ENCODE measurements around the gene MNT. TPM values are rescaled to one million over a fixed set of nuclear protein-coding genes. Genes with fewer than 3 reads are reported as not detected.

MNT gene
- total and polyA plus RNA-seq, 2 donors, result 7.5 to 20.5 TPM

GRCh38 chr17:2363851-2364762 lies 36.8 kb downstream of the MNT start:
- Histone ChIP-seq H3K27ac (ENCODE audit: low read depth) (no peak overlapping the region), H3K4me1 (ENCODE audit: insufficient read depth) (no peaks in the 10 kb centered on the region), H3K36me3 (ENCODE audit: insufficient read depth) (no peaks in the 10 kb centered on the region), H3K4me3 (ENCODE audit: low read depth, low read length) (no peak overlapping the region)
- DNase-seq (ENCODE audit: extremely low spot score), result no peak
- WGBS, result 72% methylated on average over 26 of the region's 26 CpGs

GRCh38 chr17:2363318-2363717 lies 37.5 kb downstream of the MNT start:
- Histone ChIP-seq H3K27ac (ENCODE audit: low read depth) (no peak overlapping the region), H3K4me3 (ENCODE audit: low read depth, low read length) (no peak overlapping the region), H3K36me3 (ENCODE audit: insufficient read depth) (no peaks in the 10 kb centered on the region), H3K4me1 (ENCODE audit: insufficient read depth) (no peaks in the 10 kb centered on the region)
- DNase-seq (ENCODE audit: extremely low spot score), result no peak
- 95% methylated on average over 21 of the region's 21 CpGs for WGBS

- H3K27ac ChIP-seq (ENCODE audit: low read depth), result no peak overlapping the region
- no peaks in the 10 kb centered on the region for H3K4me1 ChIP-seq (ENCODE audit: insufficient read depth)
- H3K36me3 ChIP-seq (ENCODE audit: insufficient read depth), result no peaks in the 10 kb centered on the region
- WGBS, result 98% methylated on average over 14 of the region's 14 CpGs
- no peak for DNase-seq (ENCODE audit: extremely low spot score)
- no peak overlapping the region for H3K4me3 ChIP-seq (ENCODE audit: low read depth, low read length)
Observed at GRCh38 chr17:2362881-2363280, 38.0 kb downstream of the MNT start.

DNA sequence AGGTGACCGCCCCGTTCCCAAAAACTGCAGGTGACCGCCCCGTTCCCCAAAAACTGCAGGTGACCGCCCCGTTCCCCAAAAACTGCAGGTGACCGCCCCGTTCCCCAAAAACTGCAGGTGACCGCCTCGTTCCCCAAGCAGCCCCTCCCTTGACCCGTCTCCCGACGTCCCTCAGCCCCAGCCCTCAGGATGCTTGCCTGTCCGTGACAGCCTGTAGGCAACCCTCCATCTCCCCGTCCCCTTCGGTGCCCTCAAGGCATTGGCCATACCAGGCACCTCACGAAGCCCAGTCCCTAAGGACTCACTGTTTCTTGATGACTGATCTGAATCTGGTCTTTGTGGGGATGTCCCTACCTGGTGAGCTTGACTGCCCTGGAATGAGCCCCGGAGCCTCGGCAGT lies 38.4 kb downstream of the MNT start:
- 89% methylated on average over 19 of the region's 19 CpGs for WGBS
- no peaks in the 10 kb centered on the region for H3K36me3 ChIP-seq (ENCODE audit: insufficient read depth)
- H3K4me1 ChIP-seq (ENCODE audit: insufficient read depth), result no peaks in the 10 kb centered on the region
- no peak overlapping the region for H3K4me3 ChIP-seq (ENCODE audit: low read depth, low read length)
- H3K27ac ChIP-seq (ENCODE audit: low read depth), result no peak overlapping the region
- no peak for DNase-seq (ENCODE audit: extremely low spot score)

DNA sequence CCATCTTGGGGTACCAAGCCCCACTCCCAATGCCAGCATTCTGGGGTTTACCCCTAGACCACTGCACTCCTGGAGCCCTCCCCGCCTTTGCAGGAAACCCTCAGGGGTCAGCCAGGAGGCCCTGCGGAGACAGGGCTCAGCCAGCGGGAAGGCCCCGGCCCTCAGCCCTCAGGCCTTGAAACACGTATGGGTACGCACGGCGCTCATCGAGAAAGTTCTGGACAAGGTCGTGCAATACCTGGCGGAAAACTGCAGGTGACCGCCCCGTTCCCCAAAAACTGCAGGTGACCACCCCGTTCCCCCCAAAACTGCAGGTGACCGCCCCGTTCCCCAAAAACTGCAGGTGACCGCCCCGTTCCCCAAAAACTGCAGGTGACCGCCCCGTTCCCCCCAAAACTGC lies 38.8 kb downstream of the MNT start:
- H3K36me3 ChIP-seq (ENCODE audit: insufficient read depth), result no peaks in the 10 kb centered on the region
- 97% methylated on average over 20 of the region's 20 CpGs for WGBS

GRCh38 chr17:2361010-2361760 lies 39.7 kb downstream of the MNT start:
- Histone ChIP-seq H3K4me1 (ENCODE audit: insufficient read depth) (no peaks in the 10 kb centered on the region), H3K4me3 (ENCODE audit: low read depth, low read length) (no peak overlapping the region), H3K27ac (ENCODE audit: low read depth) (no peak overlapping the region), H3K36me3 (ENCODE audit: insufficient read depth) (no peaks in the 10 kb centered on the region)
- no peak for DNase-seq (ENCODE audit: extremely low spot score)
- 80% methylated on average over 21 of the region's 21 CpGs for WGBS

More for the DNA sequence above, 38.8 kb downstream of the MNT start:
- Histone ChIP-seq H3K27ac (ENCODE audit: low read depth) (no peak overlapping the region), H3K4me3 (ENCODE audit: low read depth, low read length) (no peak overlapping the region), H3K4me1 (ENCODE audit: insufficient read depth) (no peaks in the 10 kb centered on the region)
- no peak for DNase-seq (ENCODE audit: extremely low spot score)

DNA sequence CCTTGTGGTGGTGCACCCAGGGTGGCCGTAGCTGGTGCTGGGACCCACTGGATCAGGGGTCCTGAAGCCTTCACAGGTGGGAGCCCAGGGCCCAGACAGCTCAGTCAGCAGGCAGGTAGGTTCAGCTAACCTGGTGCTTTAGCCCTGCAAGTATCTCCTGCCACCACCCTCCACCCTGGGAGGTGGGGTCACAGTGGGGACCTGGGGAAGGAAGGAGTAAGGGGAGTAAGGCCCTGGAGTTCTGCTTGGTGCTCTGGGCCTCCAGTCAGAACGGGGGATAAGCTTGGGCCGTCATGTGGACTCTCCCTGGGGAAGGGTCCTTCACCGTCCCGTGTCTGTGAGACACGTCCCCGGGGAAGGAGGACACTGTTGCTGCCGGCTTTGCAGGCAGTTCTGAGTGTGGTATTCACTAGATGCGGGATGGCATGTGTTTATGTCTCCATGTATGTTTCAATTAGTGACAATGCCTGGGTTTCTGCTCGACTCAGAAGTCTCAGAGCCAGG lies 42.9 kb downstream of the MNT start:
- Histone ChIP-seq H3K4me3 (ENCODE audit: low read depth, low read length) (no peak overlapping the region), H3K36me3 (ENCODE audit: insufficient read depth) (no peaks in the 10 kb centered on the region), H3K27ac (ENCODE audit: low read depth) (no peak overlapping the region), H3K4me1 (ENCODE audit: insufficient read depth) (no peaks in the 10 kb centered on the region)
- 90% methylated on average over 10 of the region's 10 CpGs for WGBS
- DNase-seq (ENCODE audit: extremely low spot score), result no peak

DNA sequence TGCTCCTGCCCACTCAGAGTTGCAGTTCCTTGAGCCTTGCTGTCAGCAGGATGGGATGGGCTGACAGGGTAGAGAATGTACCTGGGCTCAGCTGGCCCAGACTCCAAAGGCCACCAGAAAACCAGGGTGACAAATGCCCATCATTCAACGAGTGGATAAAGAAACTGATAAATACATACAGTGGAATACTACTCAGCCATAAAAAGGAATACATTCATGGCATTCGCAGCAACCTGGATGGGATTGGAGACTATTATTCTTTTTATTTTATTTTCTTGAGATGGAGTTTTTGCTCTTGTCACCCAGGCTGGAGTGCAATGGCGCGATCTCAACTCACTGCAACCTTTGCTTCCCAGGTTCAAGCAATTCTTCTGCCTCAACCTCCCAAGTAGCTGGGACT lies 43.6 kb downstream of the MNT start:
- WGBS, result over 99% methylated on average over 4 of the region's 4 CpGs
- DNase-seq (ENCODE audit: extremely low spot score), result no peak
- Histone ChIP-seq H3K4me1 (ENCODE audit: insufficient read depth) (no peaks in the 10 kb centered on the region), H3K36me3 (ENCODE audit: insufficient read depth) (no peaks in the 10 kb centered on the region), H3K4me3 (ENCODE audit: low read depth, low read length) (no peak overlapping the region), H3K27ac (ENCODE audit: low read depth) (no peak overlapping the region)

DNA sequence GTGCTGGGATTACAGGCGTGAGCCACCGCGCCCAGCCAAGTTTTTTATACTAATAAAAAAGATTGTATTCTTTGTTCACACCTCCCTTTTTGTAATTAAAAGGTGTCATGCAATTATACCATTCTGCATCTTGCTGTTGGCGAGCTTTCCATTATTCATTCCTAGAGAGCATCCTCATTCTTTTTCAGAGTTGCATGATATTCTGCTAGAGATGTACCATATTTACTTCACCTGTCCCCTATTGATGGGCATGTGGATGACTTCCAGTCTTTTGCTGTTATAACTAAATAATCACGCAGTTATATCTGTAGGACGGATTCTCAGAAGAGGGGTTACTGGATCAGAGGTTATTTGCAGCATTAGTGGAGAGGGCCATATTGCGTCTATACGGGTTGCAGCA lies 46.5 kb downstream of the MNT start:
- Histone ChIP-seq H3K36me3 (ENCODE audit: insufficient read depth) (no peaks in the 10 kb centered on the region), H3K4me3 (ENCODE audit: low read depth, low read length) (no peak overlapping the region), H3K27ac (ENCODE audit: low read depth) (no peak overlapping the region), H3K4me1 (ENCODE audit: insufficient read depth) (no peaks in the 10 kb centered on the region)
- 93% methylated on average over 8 of the region's 8 CpGs for WGBS
- no peak for DNase-seq (ENCODE audit: extremely low spot score)

GRCh38 chr17:2351269-2351668 lies 49.6 kb downstream of the MNT start:
- Histone ChIP-seq H3K4me3 (ENCODE audit: low read depth, low read length) (no peak overlapping the region), H3K36me3 (ENCODE audit: insufficient read depth) (no peaks in the 10 kb centered on the region), H3K27ac (ENCODE audit: low read depth) (no peak overlapping the region), H3K4me1 (ENCODE audit: insufficient read depth) (no peaks in the 10 kb centered on the region)
- DNase-seq (ENCODE audit: extremely low spot score), result no peak
- 96% methylated on average over 6 of the region's 6 CpGs for WGBS

- no peaks in the 10 kb centered on the region for H3K36me3 ChIP-seq (ENCODE audit: insufficient read depth)
- no peaks in the 10 kb centered on the region for H3K4me1 ChIP-seq (ENCODE audit: insufficient read depth)
- H3K27ac ChIP-seq (ENCODE audit: low read depth), result no peak overlapping the region
- DNase-seq (ENCODE audit: extremely low spot score), result no peak
- H3K4me3 ChIP-seq (ENCODE audit: low read depth, low read length), result no peak overlapping the region
- 54% methylated on average over 11 of the region's 11 CpGs for WGBS
Observed at GRCh38 chr17:2347805-2348685, 52.8 kb downstream of the MNT start.

DNA sequence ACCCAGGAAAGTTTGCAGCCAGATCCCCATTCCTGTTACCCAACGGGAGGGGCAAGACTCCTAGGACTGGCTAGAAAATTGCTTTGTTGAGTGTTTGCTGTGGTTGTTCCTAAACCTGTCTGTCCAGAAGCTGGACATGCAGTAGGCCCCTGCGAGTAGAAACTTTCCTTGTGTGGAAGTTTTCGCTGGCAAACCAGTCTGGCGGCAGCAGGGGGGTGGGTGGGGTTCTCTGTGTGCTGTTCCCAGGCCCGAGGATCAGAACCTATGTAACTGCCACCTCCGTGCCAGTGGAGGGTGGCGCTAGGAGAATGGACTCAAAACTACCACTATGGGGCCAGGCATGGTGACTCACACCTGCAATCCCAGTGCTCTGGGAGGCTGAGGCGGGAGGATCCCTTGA lies 54.4 kb downstream of the MNT start:
- no peak for DNase-seq (ENCODE audit: extremely low spot score)
- H3K4me1 ChIP-seq (ENCODE audit: insufficient read depth), result no peaks in the 10 kb centered on the region
- 88% methylated on average over 8 of the region's 8 CpGs for WGBS
- H3K36me3 ChIP-seq (ENCODE audit: insufficient read depth), result no peaks in the 10 kb centered on the region
- no peak overlapping the region for H3K4me3 ChIP-seq (ENCODE audit: low read depth, low read length)
- no peak overlapping the region for H3K27ac ChIP-seq (ENCODE audit: low read depth)

- DNase-seq (ENCODE audit: extremely low spot score), result no peak
- no peaks in the 10 kb centered on the region for H3K36me3 ChIP-seq (ENCODE audit: insufficient read depth)
- H3K4me1 ChIP-seq (ENCODE audit: insufficient read depth), result no peaks in the 10 kb centered on the region
- H3K27ac ChIP-seq (ENCODE audit: low read depth), result no peak overlapping the region
- no peak overlapping the region for H3K4me3 ChIP-seq (ENCODE audit: low read depth, low read length)
- 81% methylated on average over 10 of the region's 10 CpGs for WGBS
Observed at GRCh38 chr17:2344528-2344927, 56.3 kb downstream of the MNT start.
